ENCODE measurements around the gene KRT73. TPM values are rescaled to one million over a fixed set of nuclear protein-coding genes. Genes with fewer than 3 reads are reported as not detected.

KRT73 gene
- total and polyA plus RNA-seq, 3 experiments from 2014 or later, result 0.13 to 0.24 TPM; not detected in 1

DNA sequence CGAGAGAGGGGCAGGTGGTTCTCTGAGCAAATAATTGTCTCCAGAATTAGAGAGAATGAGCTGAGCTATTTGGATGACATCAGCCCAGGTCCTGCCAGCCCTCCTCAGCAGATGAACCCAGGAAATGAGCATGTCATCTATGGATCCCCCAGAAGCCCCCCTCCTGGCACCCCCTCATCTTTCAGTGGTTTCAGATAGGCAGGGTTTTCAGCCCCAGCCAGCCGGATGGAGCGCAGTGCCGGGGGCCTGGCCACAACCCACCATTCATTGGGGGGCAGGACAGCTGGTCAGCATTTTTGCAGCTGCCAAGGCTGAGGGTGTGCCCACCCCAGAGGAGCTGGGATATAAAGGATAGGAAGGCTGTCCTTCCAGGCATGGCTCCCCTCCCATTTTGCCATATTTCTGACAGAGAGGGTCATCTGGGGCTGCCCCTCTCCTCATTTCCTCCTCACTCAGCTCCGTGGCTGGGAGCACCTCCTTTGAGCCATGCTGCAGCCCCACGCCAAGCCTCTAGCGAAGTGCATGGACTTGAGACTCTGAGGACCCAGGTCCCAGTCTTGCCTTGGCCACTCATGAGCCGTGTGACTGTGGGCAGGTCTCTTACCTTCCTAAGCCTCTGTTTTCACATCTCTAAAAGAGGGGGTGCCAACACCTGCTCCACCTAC is 59.4 kb downstream of the KRT73 start:
- DNase-seq, result peak in 3 of 5 donors; percentile 5 to 53 (median 19)
- Mint-ChIP-seq H3K9me3 (no peaks in the 10 kb centered on the region), H3K4me3 (peak overlapping the region in 6 of 7 donors; percentile 38 to 88 (median 66)), H3K36me3 (peaks cover 0 to 2% (median 0%) of the 10 kb centered on the region in 3 donors), H3K27ac (peak overlapping the region; percentile 35 to 95 (median 79)), H3K4me1 (peaks cover 49 to 70% (median 62%) of the 10 kb centered on the region in 3 donors), H3K27me3 (peaks cover 4 to 6% of the 10 kb centered on the region in 2 donors)
- H3K4me3 ChIP-seq (ENCODE audit: low read length), result no peak overlapping the region
- H3K27ac ChIP-seq (ENCODE audit: low read depth, low read length), result no peak overlapping the region
- CTCF ChIA-PET, result no interaction called here
- H3K9me3 ChIP-seq (ENCODE audit: low read length), result no peaks in the 10 kb centered on the region
- peaks cover 36% of the 10 kb centered on the region for H3K4me1 ChIP-seq (ENCODE audit: insufficient read depth, low read length)
- no peaks in the 10 kb centered on the region for H3K36me3 ChIP-seq (ENCODE audit: insufficient read depth, low read length)
- no peaks in the 10 kb centered on the region for H3K27me3 ChIP-seq (ENCODE audit: insufficient read depth, low read length, poor library complexity, severe bottlenecking)
- POLR2A ChIA-PET, result no interaction called here

Other genes with a start within 250 kb of the KRT73 start
- not detected for gene KRT84, start 232.9 kb downstream of the KRT73 start, total RNA-seq
- not detected for gene KRT84, start 232.9 kb downstream of the KRT73 start, polyA plus RNA-seq
- not detected for gene KRT82, start 212.2 kb downstream of the KRT73 start, total RNA-seq
- not detected for gene KRT82, start 212.2 kb downstream of the KRT73 start, polyA plus RNA-seq
- gene KRT75, start 184.2 kb downstream of the KRT73 start, total RNA-seq, result not detected
- not detected for gene KRT75, start 184.2 kb downstream of the KRT73 start, polyA plus RNA-seq
- gene KRT6B, start 166.4 kb downstream of the KRT73 start, total RNA-seq, result not detected
- gene KRT6B, start 166.4 kb downstream of the KRT73 start, polyA plus RNA-seq, result not detected
- gene KRT6C, start 144.8 kb downstream of the KRT73 start, total RNA-seq, result not detected
- gene KRT6C, start 144.8 kb downstream of the KRT73 start, polyA plus RNA-seq, result not detected
- not detected for gene KRT6A, start 125.3 kb downstream of the KRT73 start, total RNA-seq
- not detected for gene KRT6A, start 125.3 kb downstream of the KRT73 start, polyA plus RNA-seq
- not detected for gene KRT5, start 98.2 kb downstream of the KRT73 start, total RNA-seq
- not detected for gene KRT5, start 98.2 kb downstream of the KRT73 start, polyA plus RNA-seq
- not detected for gene KRT71, start 65.4 kb downstream of the KRT73 start, total RNA-seq
- not detected for gene KRT71, start 65.4 kb downstream of the KRT73 start, polyA plus RNA-seq
- gene KRT74, start 44.7 kb downstream of the KRT73 start, total RNA-seq, result not detected
- gene KRT74, start 44.7 kb downstream of the KRT73 start, polyA plus RNA-seq, result not detected
- not detected for gene KRT72, start 17.1 kb downstream of the KRT73 start, total RNA-seq
- gene KRT72, start 17.1 kb downstream of the KRT73 start, polyA plus RNA-seq, result not detected
- gene KRT2, start 33.7 kb upstream of the KRT73 start, total RNA-seq, result not detected
- 0.16 TPM for gene KRT2, start 33.7 kb upstream of the KRT73 start, polyA plus RNA-seq
- gene KRT1, start 61.8 kb upstream of the KRT73 start, total RNA-seq, result not detected
- gene KRT1, start 61.8 kb upstream of the KRT73 start, polyA plus RNA-seq, result 3.4 TPM
- gene KRT77, start 85.0 kb upstream of the KRT73 start, total RNA-seq, result not detected
- not detected for gene KRT77, start 85.0 kb upstream of the KRT73 start, polyA plus RNA-seq
- gene KRT76, start 158.8 kb upstream of the KRT73 start, total RNA-seq, result not detected
- not detected for gene KRT76, start 158.8 kb upstream of the KRT73 start, polyA plus RNA-seq
- gene KRT3, start 177.6 kb upstream of the KRT73 start, total RNA-seq, result not detected
- not detected for gene KRT3, start 177.6 kb upstream of the KRT73 start, polyA plus RNA-seq
- not detected for gene KRT4, start 195.6 kb upstream of the KRT73 start, total RNA-seq
- gene KRT4, start 195.6 kb upstream of the KRT73 start, polyA plus RNA-seq, result not detected
- gene KRT79, start 215.8 kb upstream of the KRT73 start, total RNA-seq, result not detected
- gene KRT79, start 215.8 kb upstream of the KRT73 start, polyA plus RNA-seq, result not detected
- gene KRT78, start 230.4 kb upstream of the KRT73 start, total RNA-seq, result not detected
- gene KRT78, start 230.4 kb upstream of the KRT73 start, polyA plus RNA-seq, result not detected

Measured in CD8-positive, alpha-beta memory T cell (primary cell).